ENCODE data around the gene PREX1.

PREX1 gene

GRCh38 chr20:48616481-48616880 lies 211.3 kb downstream of the PREX1 start:
- no peak overlapping the region for H3K4me3 ChIP-seq (ENCODE audit: low read length)
- TF ChIP-seq ZNF274 (IDR thresholded peaks at IDR 0.05; ENCODE audit: low read depth, low read length), result no peak

DNA sequence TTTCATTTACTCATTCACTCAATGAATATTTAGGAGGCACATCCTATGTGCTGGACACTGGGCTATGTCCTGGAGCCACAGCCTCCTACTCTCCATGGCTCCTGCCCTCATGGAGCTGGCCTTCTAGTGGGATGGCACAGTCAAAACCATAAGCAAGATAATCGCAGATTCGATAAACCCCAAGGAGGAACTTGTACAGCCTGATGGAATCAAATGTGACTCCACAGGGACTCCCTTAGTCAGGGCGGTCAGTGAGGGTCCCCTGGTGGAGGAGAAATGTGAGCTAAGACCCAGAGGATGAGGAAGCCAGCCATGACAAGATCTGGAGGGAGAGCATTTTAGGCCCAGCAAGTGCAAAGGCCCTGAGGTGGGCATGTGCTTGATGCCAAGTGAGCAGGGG lies 211.9 kb downstream of the PREX1 start:
- TF ChIP-seq ZNF274 (IDR thresholded peaks at IDR 0.05; ENCODE audit: low read depth, low read length), result no peak
- no peak overlapping the region for H3K4me3 ChIP-seq (ENCODE audit: low read length)

DNA sequence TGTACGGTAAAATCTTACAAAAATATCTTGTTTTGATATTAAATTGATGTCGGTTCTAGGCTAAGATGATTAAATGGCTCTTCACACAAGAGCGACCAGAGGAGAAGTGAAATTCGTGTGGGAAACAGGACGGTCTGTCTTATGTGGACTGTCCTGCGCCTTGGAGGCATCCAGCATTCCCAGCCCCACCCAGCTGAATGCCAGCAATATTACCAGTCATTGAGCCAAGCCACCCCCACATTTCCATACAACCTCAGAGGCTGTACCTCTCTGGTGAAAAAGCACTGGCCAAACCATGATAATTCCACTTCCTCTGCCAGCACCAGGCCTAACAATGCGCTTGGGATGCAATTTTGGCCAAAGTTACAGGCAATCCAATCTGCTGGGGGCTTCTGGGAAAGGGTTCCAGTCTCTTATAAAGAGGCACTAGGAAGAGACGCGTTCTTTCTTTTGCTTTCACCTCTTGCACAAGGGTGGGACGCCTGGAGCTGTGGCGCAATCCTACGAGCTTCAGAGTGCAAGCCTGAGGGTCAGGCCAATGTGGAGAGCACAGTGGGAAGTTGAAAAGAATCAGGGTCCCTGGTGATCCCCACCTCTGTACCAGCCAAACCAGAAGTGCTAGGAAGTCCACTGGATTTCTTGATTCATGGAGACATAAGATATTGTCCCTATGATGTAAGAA lies 213.1 kb downstream of the PREX1 start:
- TF ChIP-seq ZNF274 (IDR thresholded peaks at IDR 0.05; ENCODE audit: low read depth, low read length), result no peak
- H3K4me3 ChIP-seq (ENCODE audit: low read length), result no peak overlapping the region

DNA sequence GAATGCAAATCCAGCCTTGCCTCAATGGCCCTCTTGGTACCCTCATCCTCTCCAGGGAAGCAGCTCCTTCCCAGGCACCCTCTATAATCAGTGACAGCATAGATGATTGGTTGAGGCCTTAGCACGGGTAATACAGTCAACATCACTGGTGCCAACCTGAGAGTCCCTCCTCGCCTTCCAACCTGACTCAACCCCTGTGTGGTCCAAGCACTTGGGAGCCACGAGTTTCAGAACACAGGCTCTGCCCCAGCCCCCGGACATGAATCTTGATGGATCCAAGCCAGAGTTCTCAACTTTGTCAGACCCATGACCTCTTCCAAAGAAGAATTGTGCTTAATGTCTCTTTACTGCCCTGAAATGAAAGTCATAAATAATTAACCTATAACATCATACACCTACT lies 213.9 kb downstream of the PREX1 start:
- H3K4me3 ChIP-seq (ENCODE audit: low read length), result no peak overlapping the region
- TF ChIP-seq ZNF274 (IDR thresholded peaks at IDR 0.05; ENCODE audit: low read depth, low read length), result no peak

DNA sequence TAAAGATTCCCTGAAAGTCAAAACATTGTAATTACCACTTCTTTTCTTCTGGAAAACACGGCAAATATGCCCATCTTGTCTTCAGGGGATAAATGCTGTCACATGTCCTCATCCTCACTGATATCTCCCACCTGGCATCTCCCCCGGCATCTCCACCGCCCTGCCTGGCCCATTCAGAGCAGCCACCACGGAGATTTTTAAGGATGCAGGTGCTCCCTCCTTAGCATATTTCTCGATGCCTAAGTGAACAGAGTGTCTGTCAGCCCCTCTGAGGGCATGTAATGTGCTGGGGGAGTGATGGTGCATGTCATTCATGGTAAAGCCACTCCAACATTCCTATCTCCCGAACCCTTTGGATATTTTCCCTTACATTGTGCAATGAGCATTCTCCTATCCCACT lies 215.5 kb downstream of the PREX1 start:
- TF ChIP-seq ZNF274 (IDR thresholded peaks at IDR 0.05; ENCODE audit: low read depth, low read length), result no peak

DNA sequence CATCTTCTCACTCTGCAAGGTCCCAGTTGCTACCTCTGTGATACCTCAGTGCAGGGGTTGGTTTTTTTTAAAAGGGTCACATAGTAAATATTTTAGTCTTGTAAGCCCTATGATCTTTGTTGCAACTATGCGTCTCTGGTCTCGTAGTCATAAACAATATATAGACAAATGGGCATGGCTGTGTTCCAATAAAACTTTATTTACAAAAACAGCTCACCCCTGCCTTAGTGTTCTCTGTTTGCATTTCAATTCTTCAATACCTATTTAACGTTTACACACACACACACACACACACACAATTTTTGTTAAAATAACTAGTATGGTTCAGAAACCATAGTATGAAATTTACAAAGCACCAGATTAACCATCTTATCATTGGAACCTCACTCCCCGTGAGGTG lies 216.8 kb downstream of the PREX1 start:
- no peak overlapping the region for H3K4me3 ChIP-seq (ENCODE audit: low read length)
- TF ChIP-seq ZNF274 (IDR thresholded peaks at IDR 0.05; ENCODE audit: low read depth, low read length), result no peak

More for the DNA sequence above, 215.5 kb downstream of the PREX1 start:
- H3K4me3 ChIP-seq (ENCODE audit: low read length), result no peak overlapping the region

DNA sequence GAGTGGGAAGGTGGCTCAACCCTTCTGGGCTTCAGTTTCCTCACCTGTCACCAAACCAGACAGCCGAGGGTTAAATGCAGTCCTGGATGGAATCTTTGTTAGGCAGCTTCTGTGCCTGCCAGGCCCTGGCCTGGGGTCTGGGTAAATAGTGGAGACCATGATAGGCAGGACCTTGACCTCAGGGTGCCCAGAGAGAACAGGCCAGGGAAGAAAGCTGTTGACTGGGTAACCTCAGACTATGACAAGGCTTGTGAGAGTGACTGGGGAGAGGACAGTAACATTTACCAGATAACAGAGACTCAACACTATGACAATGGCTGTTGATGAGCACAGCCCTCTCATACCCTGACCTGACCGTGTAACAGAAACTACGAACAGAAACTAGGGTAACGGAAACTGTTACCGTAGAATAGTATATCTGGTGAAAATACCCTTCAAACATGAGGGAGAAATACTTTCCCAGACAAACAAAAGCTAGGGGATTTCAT lies 218.3 kb downstream of the PREX1 start:
- no peak overlapping the region for H3K4me3 ChIP-seq (ENCODE audit: low read length)
- no peak for TF ChIP-seq ZNF274 (IDR thresholded peaks at IDR 0.05; ENCODE audit: low read depth, low read length)

DNA sequence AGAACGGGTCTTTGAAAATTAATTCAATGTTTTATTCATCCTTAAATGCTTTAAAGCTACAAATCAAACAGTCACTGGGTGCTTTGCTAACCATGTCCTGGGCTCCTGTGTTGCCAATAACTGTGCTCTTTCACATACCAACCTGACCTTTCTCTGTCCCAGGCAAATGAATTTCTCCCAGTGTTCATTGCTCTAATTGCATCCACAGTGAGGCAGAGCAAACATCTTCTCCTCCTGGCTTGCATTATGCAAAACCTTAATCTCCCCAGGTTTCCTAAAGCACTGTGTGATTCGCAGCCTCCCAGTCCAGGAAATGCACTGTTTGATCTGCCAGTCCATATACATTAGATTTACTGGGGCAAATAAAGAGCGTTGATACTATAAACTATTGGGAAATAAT lies 219.0 kb downstream of the PREX1 start:
- no peak overlapping the region for H3K4me3 ChIP-seq (ENCODE audit: low read length)
- TF ChIP-seq ZNF274 (IDR thresholded peaks at IDR 0.05; ENCODE audit: low read depth, low read length), result no peak

GRCh38 chr20:48607544-48607865 lies 220.3 kb downstream of the PREX1 start:
- no peak for TF ChIP-seq ZNF274 (IDR thresholded peaks at IDR 0.05; ENCODE audit: low read depth, low read length)
- no peak overlapping the region for H3K4me3 ChIP-seq (ENCODE audit: low read length)

- no peak overlapping the region for H3K4me3 ChIP-seq (ENCODE audit: low read length)
- TF ChIP-seq ZNF274 (IDR thresholded peaks at IDR 0.05; ENCODE audit: low read depth, low read length), result no peak
Measured at GRCh38 chr20:48606841-48607543, 220.8 kb downstream of the PREX1 start.

DNA sequence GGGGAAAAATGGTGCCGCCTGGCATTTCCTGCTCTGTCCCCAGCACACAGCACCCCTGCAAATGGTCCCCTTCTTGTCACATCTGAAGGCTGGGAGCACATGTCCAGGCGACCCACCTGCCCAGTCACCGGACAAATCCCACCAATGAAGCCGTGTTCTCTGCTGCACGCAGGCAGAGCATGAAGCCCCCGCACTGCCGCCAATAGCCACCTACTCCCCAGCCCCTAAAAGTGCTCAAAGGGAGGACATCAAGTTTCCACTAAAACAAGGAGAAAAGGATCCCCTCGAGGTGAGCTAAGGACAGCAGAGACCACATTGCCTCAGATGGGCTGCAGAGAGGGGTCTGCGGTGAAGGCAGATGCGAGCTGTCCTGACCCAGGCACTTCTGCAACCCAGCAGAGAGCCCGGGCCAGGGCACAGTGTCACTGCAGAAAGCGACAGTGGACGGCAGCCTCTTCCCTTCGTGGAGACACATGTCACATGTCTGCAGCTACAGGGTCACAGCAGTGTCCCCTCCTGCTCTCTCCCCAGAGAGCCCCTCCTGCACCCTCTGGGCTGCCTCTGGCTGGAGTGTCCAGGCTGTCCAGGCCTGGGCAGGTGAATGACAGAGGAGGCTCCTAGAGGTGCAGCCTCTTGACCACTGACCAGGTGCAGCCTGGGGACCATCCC lies 221.5 kb downstream of the PREX1 start:
- TF ChIP-seq ZNF274 (IDR thresholded peaks at IDR 0.05; ENCODE audit: low read depth, low read length), result no peak

DNA sequence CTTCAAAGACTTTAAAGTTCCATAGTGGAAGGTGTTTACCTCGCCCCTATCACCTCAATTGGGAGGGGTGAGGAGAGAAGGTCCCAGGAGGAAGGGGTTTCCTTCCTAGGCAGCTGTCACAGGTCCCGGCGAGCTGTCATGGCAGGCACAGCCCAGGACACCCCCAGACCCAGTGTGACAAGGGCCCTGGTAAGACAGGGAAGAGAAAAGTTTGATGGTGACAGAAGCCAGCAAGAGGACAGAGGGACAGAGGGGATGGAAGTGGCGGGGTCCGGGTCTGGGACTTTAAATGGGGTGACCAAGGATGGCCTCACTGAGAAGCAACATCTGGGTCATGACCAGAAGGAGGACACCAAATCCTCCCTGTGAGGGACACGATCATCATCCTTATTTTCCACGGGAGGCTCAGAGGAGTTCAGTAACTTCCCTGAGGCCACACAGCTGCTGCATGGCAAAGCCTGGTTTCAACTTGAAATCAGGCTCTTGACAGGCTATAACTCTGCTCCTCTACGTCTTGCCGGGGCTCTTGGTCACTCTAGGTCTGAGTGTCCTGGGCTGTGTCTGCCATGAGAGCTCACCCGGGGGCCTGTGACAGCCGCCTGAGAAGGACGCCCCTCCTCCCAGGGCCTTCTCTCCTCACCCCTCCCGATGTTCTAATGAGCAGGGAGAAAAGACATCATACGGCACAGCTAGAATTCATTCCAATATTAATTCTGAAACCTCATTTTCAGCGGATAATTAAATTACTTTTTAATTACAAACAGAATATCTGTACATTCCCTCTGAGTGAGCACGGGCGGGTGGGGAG lies 222.2 kb downstream of the PREX1 start:
- no peak overlapping the region for H3K4me3 ChIP-seq (ENCODE audit: low read length)
- TF ChIP-seq ZNF274 (IDR thresholded peaks at IDR 0.05; ENCODE audit: low read depth, low read length), result no peak

More for the DNA sequence above, 221.5 kb downstream of the PREX1 start:
- no peak overlapping the region for H3K4me3 ChIP-seq (ENCODE audit: low read length)

- no peak for TF ChIP-seq ZNF274 (IDR thresholded peaks at IDR 0.05; ENCODE audit: low read depth, low read length)
- H3K4me3 ChIP-seq (ENCODE audit: low read length), result no peak overlapping the region
Measured at GRCh38 chr20:48604936-48605335, 222.9 kb downstream of the PREX1 start.

- H3K4me3 ChIP-seq (ENCODE audit: low read length), result no peak overlapping the region
- no peak for TF ChIP-seq ZNF274 (IDR thresholded peaks at IDR 0.05; ENCODE audit: low read depth, low read length)
Measured at GRCh38 chr20:48604426-48604825, 223.4 kb downstream of the PREX1 start.

Data from GM08714 (cell line).